HG02610 (cell line): Measurements from ENCODE around the gene NADK2.
A peak's percentile ranks its signal among the peaks of the same experiment; 100 is the strongest.

Source experiments
- ATAC-seq: cut with Tn5 transposase; IDR thresholded peaks from one replicate; pipeline ENCODE4 v1.9.1; 2021; ENCODE audit warnings: mild to moderate bottlenecking, moderate library complexity; ENCODE audit not compliant: unreplicated experiment

NADK2 gene

GRCh38 chr5:36246036-36246800 lies 4.5 kb upstream of the NADK2 start:
- ATAC-seq, result no peak

GRCh38 chr5:36244076-36244475 lies 2.4 kb upstream of the NADK2 start:
- no peak for ATAC-seq

DNA sequence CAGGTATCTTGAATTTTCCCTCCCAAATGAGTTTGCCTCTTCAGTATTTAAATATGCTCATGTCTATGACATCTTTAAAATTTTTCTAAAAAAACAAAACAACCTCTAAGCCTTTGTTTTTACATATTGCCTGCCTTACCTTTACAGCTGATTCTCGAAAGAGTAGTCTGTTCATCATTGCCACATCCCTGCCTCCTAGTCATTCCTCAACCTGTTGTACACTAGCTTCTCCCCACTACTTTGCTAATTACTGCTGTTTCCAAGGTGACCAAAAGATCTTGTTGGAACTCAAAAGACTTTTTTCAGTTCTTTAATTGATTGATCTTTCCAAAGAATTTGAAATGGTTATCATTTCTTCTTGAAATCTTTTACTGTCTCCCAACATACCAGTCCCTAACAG lies 1.9 kb upstream of the NADK2 start:
- no peak for ATAC-seq

GRCh38 chr5:36242534-36243485 lies 1.1 kb upstream of the NADK2 start:
- ATAC-seq, result no peak

GRCh38 chr5:36240779-36241630 lies 720 bp downstream of the NADK2 start:
- ATAC-seq, result peak; percentile 10

GRCh38 chr5:36239370-36240293 lies 2.1 kb downstream of the NADK2 start:
- ATAC-seq, result no peak

DNA sequence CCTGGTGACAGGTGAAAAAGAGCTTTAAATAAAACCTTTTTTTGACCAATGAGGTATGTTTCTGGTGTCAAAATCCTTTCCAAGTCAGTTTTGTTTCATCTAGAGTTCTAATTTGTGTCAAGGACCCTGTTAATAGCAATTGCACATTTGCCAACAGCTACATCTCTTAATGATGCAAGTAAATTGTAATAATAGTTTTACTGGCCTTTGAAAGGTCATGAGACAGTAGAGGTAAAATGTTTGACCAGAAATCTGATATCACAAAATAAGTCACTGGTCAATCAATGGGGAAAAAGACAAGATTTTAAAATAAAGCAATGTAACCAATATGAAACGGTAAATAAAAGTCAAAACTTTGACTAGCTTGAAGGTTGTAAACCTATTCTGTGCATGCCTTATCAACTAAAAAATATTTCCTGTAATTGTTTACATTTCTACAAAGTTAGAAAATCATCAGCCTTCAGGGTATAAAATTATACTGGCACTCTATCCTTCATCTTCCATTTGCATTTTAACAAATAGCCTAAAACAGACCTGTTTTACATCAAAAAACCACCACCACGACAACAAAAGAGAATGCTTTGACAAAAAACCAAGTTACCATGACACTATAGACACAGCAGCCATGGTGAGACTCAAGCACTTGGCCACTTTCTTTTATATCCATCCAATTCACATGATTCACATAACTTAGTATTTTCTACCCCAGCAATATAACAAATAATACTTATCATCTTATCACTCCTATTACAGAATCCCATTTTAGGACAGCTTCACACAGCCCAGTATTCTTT lies 3.0 kb downstream of the NADK2 start:
- no peak for ATAC-seq

GRCh38 chr5:36237751-36238150 lies 4.0 kb downstream of the NADK2 start:
- no peak for ATAC-seq

DNA sequence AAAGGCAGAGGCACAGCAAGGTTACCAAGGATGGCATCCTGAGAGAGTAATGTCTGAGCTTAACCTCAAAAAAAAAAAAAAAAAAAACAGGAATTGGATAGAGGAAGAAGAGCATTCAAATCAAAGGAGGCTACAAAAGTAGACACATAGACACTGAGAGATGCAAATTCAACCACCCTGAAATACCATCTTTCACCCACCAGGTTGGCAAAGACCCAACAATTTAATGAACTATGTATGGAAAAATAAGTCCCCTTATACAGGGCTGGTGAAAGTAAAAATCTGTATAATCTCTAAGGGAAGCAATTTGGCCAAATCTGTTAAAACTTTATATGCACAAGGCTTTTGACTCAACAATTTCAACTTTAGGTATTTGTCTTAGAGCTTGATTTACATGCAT lies 4.9 kb downstream of the NADK2 start:
- ATAC-seq, result no peak

DNA sequence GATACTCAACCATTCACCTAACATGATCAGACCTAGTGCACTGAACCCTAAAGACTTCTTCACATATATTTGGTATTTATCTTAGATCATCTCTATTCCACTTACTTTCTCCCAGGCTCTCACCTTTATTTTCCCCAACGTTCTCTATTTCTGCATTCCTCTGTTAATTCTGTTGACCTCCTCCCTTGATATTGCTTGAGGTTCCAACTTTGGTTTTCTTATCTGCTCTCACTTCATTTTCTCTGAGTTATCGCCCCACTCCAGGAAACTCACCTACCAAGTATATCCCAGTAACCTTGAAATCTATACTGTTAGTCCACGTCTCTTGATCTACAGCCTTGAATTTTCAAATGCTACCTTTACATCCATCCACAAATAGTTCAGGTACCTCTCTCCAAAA lies 9.2 kb downstream of the NADK2 start:
- no peak for ATAC-seq

DNA sequence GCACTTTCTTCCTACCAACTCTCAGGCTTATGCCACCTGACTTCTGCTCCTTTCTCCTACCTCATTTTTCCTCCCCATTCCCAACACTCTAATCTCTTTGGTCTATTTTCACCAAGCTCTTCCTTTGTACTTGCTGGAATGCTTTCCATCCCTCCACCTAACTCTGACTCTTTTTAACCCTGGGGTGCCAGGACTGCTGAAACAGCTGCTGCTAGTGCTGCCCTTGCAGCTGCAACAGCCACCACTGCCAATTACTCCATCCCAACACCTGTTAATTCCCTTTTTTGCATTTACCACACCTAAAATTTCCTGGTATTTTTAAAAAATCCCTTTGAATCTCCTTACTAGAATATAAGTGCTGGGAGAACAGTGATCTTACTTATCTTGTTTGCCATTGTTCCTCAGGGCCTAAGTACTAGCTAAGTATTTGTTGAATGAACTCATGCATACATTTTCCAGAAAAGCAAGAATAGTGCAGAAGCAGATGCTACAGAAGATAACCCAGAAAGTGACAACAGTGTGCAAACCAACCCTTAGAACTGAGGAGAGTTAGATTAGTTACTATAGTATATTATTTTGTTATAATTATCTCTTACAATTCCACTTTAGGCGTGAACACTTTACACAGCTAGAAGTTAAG lies 11.5 kb downstream of the NADK2 start:
- ATAC-seq, result no peak

DNA sequence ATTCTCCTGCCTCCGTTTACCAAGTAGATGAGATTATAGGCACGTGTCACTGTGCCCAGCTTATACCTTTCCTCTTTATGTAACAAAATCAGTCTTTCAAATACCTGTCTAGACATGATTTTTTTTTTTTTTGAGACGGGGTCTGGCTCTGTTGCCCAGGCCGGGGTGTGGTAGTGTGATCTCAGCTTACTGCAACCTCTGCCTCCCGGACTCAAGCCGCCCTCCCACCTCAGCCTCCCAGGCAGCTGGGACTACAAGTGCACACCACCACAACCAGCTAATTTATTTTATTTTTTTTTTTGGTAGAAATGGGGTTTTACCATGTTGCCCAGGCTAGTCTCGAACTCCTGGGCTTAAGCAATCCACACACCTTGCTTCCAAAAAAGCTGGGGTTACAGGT lies 13.2 kb downstream of the NADK2 start:
- ATAC-seq, result no peak

GRCh38 chr5:36227046-36227445 lies 14.7 kb downstream of the NADK2 start:
- no peak for ATAC-seq

DNA sequence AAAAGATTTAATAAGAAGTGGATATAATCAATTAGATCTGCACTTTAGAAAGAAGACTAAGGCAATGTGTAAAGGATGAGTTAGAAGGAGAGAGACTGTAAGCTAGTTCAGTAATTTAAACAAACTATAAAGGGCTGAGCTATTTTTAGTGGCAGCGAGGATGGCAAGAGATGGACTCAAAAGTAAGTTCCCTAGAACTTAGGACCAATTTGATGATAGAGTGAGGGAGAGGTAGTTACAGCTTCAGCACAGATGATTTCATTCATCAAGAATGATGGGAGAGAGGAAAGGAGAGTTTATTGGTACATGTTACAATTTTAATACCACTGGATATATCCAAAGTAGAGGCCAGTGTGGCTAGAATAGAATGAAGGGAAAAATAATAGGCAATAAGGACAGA lies 19.1 kb downstream of the NADK2 start:
- no peak for ATAC-seq

DNA sequence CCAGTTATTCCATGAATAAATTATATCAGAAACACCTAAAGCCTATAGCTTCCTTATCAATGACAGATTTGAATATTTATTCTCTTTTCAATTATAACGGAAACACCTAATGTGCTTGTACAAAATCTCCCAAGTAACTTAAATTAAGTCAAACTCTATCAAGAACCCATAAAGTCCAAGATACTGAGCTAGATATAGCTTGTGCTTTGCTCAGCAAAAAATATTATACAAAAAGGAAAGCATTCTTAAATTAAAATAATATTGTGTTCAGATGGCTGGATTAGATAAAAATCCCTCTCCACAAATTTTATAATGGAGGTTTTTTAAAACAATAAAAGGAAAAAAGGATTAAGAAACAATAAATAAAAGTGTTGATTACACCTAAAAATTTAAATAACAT lies 23.7 kb downstream of the NADK2 start:
- no peak for ATAC-seq

DNA sequence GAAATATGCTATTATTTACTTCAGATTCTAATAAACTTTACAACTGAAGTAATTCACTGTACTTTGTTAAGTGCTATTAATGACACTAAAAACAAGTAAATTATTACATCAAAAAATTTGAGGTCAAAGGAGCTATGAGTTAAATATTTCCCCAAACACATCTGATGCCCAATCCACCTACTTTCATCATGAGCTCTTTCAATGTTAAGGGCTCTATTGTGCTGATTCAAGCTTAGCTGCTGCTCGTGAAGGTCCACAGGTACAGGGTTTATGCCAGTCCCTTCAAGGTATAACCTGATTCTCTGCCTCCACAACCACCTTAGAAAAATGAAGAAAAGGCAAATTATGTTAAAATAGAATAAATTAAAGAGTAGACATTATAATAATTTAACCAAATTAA lies 24.2 kb downstream of the NADK2 start:
- ATAC-seq, result no peak

DNA sequence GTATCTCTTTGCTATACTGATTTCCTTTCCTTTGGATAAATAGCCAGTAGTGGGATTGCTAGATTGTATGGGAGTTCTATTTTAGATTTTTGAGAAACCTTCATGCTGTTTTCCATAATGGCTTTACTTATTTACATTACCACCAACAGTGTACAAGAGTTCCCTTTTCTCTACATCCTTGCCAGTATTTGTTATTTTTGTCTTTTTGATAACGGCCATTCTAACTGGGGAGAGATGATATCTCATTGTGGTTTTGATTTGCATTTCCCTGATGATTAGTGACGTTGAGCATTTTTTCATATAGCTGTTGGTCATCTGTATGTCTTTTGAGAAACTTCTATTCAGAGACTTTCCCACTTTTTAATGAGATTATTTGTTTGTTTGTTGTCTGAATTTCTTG lies 25.8 kb downstream of the NADK2 start:
- no peak for ATAC-seq

GRCh38 chr5:36214436-36214835 lies 27.3 kb downstream of the NADK2 start:
- ATAC-seq, result no peak

GRCh38 chr5:36209664-36210063 lies 32.1 kb downstream of the NADK2 start:
- no peak for ATAC-seq
